ENCODE measurements around the gene ALG2. TPM values are rescaled to one million over a fixed set of nuclear protein-coding genes. Genes with fewer than 3 reads are reported as not detected.
A peak's percentile ranks its signal among the peaks of the same experiment; 100 is the strongest.

The ALG2 gene
- total RNA-seq, 1 donor from 2014 or later, result 33.0 TPM

- Mint-ChIP-seq H3K4me1 (ENCODE audit: unreplicated experiment) (peaks cover 6% of the 10 kb centered on the region), H3K36me3 (ENCODE audit: unreplicated experiment) (no peaks in the 10 kb centered on the region), H3K9me3 (ENCODE audit: unreplicated experiment) (no peaks in the 10 kb centered on the region), H3K27me3 (ENCODE audit: unreplicated experiment) (peaks cover 48% of the 10 kb centered on the region), H3K27ac (ENCODE audit: unreplicated experiment) (no peak overlapping the region), H3K4me3 (ENCODE audit: unreplicated experiment) (no peak overlapping the region)
- no peak for DNase-seq (ENCODE audit: extremely low spot score, unreplicated experiment)
- TF ChIP-seq, protein P1, sequence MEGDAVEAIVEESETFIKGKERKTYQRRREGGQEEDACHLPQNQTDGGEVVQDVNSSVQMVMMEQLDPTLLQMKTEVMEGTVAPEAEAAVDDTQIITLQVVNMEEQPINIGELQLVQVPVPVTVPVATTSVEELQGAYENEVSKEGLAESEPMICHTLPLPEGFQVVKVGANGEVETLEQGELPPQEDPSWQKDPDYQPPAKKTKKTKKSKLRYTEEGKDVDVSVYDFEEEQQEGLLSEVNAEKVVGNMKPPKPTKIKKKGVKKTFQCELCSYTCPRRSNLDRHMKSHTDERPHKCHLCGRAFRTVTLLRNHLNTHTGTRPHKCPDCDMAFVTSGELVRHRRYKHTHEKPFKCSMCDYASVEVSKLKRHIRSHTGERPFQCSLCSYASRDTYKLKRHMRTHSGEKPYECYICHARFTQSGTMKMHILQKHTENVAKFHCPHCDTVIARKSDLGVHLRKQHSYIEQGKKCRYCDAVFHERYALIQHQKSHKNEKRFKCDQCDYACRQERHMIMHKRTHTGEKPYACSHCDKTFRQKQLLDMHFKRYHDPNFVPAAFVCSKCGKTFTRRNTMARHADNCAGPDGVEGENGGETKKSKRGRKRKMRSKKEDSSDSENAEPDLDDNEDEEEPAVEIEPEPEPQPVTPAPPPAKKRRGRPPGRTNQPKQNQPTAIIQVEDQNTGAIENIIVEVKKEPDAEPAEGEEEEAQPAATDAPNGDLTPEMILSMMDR (IDR thresholded peaks at IDR 0.05), result no peak
Measured at GRCh38 chr9:99187311-99187710, 34.4 kb downstream of the ALG2 start.

DNA sequence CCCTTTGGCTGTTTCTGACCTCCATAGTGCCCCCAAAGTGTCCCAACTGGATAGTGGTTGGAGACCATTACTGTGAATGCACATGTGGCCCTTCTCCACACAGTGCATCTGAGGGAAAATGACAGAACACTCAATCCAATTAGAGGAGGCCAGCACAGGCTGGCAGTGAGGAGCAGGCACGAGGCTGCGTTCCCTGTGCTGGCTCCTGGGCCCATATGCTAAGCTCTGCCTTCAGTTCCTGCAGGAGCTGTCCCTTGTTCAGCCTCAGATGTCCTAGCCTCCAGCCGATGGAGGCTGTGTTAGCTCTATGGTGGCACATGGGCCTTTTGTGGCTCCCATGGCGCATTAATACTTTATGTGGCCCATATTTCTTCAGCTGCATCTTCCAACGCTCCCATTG, 35.8 kb downstream of the ALG2 start:
- Mint-ChIP-seq H3K27me3 (ENCODE audit: unreplicated experiment) (peaks cover 36% of the 10 kb centered on the region), H3K4me1 (ENCODE audit: unreplicated experiment) (peaks cover 6% of the 10 kb centered on the region), H3K27ac (ENCODE audit: unreplicated experiment) (no peak overlapping the region), H3K4me3 (ENCODE audit: unreplicated experiment) (no peak overlapping the region), H3K36me3 (ENCODE audit: unreplicated experiment) (no peaks in the 10 kb centered on the region), H3K9me3 (ENCODE audit: unreplicated experiment) (no peaks in the 10 kb centered on the region)
- no peak for DNase-seq (ENCODE audit: extremely low spot score, unreplicated experiment)
- TF ChIP-seq, protein P1 (IDR thresholded peaks at IDR 0.05), result no peak

DNA sequence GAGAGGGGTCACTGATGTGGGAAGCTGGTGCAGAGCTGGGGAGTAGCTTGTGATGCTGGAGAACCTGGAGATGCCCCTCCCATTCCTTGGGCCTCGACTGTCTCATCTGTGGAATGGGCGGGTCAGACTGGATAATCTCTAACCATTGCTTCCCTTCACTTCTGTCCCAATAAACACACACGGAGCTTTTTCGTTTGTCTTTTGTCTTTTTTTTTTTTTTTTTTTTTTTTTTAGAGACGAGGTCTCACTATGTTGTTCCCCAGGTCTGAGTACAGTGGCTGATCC, 36.5 kb downstream of the ALG2 start:
- H3K4me1 Mint-ChIP-seq (ENCODE audit: unreplicated experiment), result peaks cover 6% of the 10 kb centered on the region
- TF ChIP-seq, protein P1 (IDR thresholded peaks at IDR 0.05), result no peak
- H3K27ac Mint-ChIP-seq (ENCODE audit: unreplicated experiment), result no peak overlapping the region
- H3K36me3 Mint-ChIP-seq (ENCODE audit: unreplicated experiment), result no peaks in the 10 kb centered on the region
- no peaks in the 10 kb centered on the region for H3K9me3 Mint-ChIP-seq (ENCODE audit: unreplicated experiment)
- H3K27me3 Mint-ChIP-seq (ENCODE audit: unreplicated experiment), result peaks cover 30% of the 10 kb centered on the region
- H3K4me3 Mint-ChIP-seq (ENCODE audit: unreplicated experiment), result no peak overlapping the region
- DNase-seq (ENCODE audit: extremely low spot score, unreplicated experiment), result no peak

DNA sequence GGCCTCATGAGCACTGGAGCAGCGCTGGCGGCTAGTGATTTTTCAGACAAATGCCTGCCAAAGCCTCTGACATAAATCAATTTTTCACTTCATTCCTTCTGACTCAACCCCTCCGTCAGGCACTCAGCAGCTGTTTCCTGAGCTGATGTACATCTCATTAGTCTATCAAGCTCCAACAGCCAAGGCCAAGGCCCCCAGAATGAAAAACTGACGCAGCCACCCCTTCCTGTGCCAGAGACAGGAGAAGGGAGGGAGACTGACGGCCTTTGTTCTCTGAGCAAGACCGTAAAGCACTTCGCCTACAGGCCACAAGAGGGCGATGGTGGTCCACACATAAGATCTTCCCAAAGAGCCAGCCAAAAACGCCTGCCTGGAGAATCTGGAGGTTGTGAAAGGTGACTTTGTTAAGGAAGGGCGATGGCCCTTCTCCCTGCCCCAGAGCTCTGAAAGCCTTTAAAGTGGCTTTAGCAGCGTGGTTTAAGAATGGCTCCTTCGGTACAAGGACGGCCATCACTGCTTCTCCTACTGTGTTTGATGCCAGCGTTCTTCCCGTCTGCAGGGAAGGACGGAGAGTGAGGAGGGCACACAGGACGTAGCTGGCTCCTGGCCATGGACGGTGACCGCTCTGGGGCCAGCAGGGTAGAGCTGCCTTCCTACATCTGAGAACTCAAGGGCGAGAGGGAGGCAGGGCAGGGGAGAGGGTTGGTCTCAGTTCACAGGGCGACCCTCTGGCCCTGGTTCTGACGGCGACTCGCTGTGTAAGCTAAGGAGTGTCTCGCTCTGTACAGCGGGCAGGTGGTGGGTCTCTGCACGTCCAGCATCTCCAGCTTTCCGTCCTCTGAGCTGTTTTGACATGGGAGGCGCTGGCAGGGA, 37.0 kb downstream of the ALG2 start:
- TF ChIP-seq, protein P1 (IDR thresholded peaks at IDR 0.05), result peak; percentile 94
- Mint-ChIP-seq H3K27ac (ENCODE audit: unreplicated experiment) (peak overlapping the region; percentile 58), H3K36me3 (ENCODE audit: unreplicated experiment) (no peaks in the 10 kb centered on the region), H3K4me3 (ENCODE audit: unreplicated experiment) (no peak overlapping the region), H3K27me3 (ENCODE audit: unreplicated experiment) (peaks cover 29% of the 10 kb centered on the region), H3K4me1 (ENCODE audit: unreplicated experiment) (peaks cover 2% of the 10 kb centered on the region), H3K9me3 (ENCODE audit: unreplicated experiment) (no peaks in the 10 kb centered on the region)
- DNase-seq (ENCODE audit: extremely low spot score, unreplicated experiment), result peak; percentile 90

DNA sequence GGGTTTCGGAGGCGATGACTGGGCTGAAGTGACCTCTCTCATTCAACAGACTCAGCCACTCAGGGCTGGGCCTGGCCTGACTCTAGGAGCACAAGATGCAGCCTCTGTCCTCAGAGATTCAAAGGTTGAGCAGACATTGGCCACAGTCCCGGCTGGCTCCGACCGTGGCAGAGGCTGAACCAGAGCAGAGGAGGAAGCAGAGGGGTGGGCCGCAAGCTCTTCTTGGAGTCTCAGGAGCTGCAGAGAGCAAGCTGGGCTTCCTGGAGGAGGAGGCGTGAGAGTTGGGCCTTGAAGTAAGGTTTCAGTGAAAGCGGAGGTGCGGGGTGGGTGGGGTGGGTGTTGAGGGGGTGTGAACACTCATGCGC, 37.6 kb downstream of the ALG2 start:
- Mint-ChIP-seq H3K27ac (ENCODE audit: unreplicated experiment) (peak overlapping the region; percentile 8), H3K4me3 (ENCODE audit: unreplicated experiment) (no peak overlapping the region)
- TF ChIP-seq, protein P1 (IDR thresholded peaks at IDR 0.05), result no peak

More for the DNA sequence above, 37.6 kb downstream of the ALG2 start:
- H3K27me3 Mint-ChIP-seq (ENCODE audit: unreplicated experiment), result peaks cover 24% of the 10 kb centered on the region
- H3K36me3 Mint-ChIP-seq (ENCODE audit: unreplicated experiment), result no peaks in the 10 kb centered on the region
- peaks cover 2% of the 10 kb centered on the region for H3K4me1 Mint-ChIP-seq (ENCODE audit: unreplicated experiment)
- DNase-seq (ENCODE audit: extremely low spot score, unreplicated experiment), result no peak
- no peaks in the 10 kb centered on the region for H3K9me3 Mint-ChIP-seq (ENCODE audit: unreplicated experiment)

All from osteocyte (in vitro differentiated cells).